ENCODE data around the gene COL9A1. TPM values are rescaled to one million over a fixed set of nuclear protein-coding genes. Genes with fewer than 3 reads are reported as not detected.

The COL9A1 gene
- total and polyA plus RNA-seq, 4 donors = 8.1 to 37.1 (median 34.4) TPM

GRCh38 chr6:70298068-70298467, 4.8 kb downstream of the COL9A1 start:
- Histone ChIP-seq H3K4me1 (ENCODE audit: control insufficient read depth, insufficient read depth, low read length) (no peaks in the 10 kb centered on the region), H3K27ac (ENCODE audit: low read depth, low read length) (no peak overlapping the region), H3K9me3 (ENCODE audit: control insufficient read depth, insufficient read depth, low read length) (no peaks in the 10 kb centered on the region), H3K36me3 (ENCODE audit: control insufficient read depth, insufficient read depth, low read length) (no peaks in the 10 kb centered on the region), H3K27me3 (ENCODE audit: control insufficient read depth, insufficient read depth, low read length) (no peaks in the 10 kb centered on the region), H3K4me3 (ENCODE audit: low read depth, low read length) (no peak overlapping the region)
- no peak for DNase-seq (ENCODE audit: low read depth in 4 of 6, low spot score in 6 of 6)

GRCh38 chr6:70292193-70292592, 10.7 kb downstream of the COL9A1 start:
- peak in 1 of 6 donors; percentile 59 for DNase-seq (ENCODE audit: low read depth in 4 of 6, low spot score in 6 of 6)
- H3K4me3 ChIP-seq (ENCODE audit: low read depth, low read length) = no peak overlapping the region
- no peak overlapping the region for H3K27ac ChIP-seq (ENCODE audit: low read depth, low read length)
- no peaks in the 10 kb centered on the region for H3K4me1 ChIP-seq (ENCODE audit: control insufficient read depth, insufficient read depth, low read length)
- H3K36me3 ChIP-seq (ENCODE audit: control insufficient read depth, insufficient read depth, low read length) = no peaks in the 10 kb centered on the region
- H3K9me3 ChIP-seq (ENCODE audit: control insufficient read depth, insufficient read depth, low read length) = no peaks in the 10 kb centered on the region
- WGBS (ENCODE audit: insufficient coverage) = no CpG with 5 or more reads among the region's 1 CpG
- no peaks in the 10 kb centered on the region for H3K27me3 ChIP-seq (ENCODE audit: control insufficient read depth, insufficient read depth, low read length)

GRCh38 chr6:70289299-70289698, 13.6 kb downstream of the COL9A1 start:
- no CpG with 5 or more reads among the region's 2 CpGs for WGBS (ENCODE audit: insufficient coverage)
- Histone ChIP-seq H3K27me3 (ENCODE audit: control insufficient read depth, insufficient read depth, low read length) (no peaks in the 10 kb centered on the region), H3K27ac (ENCODE audit: low read depth, low read length) (no peak overlapping the region), H3K36me3 (ENCODE audit: control insufficient read depth, insufficient read depth, low read length) (no peaks in the 10 kb centered on the region), H3K9me3 (ENCODE audit: control insufficient read depth, insufficient read depth, low read length) (no peaks in the 10 kb centered on the region), H3K4me1 (ENCODE audit: control insufficient read depth, insufficient read depth, low read length) (no peaks in the 10 kb centered on the region), H3K4me3 (ENCODE audit: low read depth, low read length) (no peak overlapping the region)
- DNase-seq (ENCODE audit: low read depth in 4 of 6, low spot score in 6 of 6) = peak in 1 of 6 donors; percentile 77

GRCh38 chr6:70286905-70287304, 16.0 kb downstream of the COL9A1 start:
- Histone ChIP-seq H3K4me1 (ENCODE audit: control insufficient read depth, insufficient read depth, low read length) (peaks cover 16% of the 10 kb centered on the region), H3K27ac (ENCODE audit: low read depth, low read length) (no peak overlapping the region), H3K36me3 (ENCODE audit: control insufficient read depth, insufficient read depth, low read length) (no peaks in the 10 kb centered on the region), H3K9me3 (ENCODE audit: control insufficient read depth, insufficient read depth, low read length) (no peaks in the 10 kb centered on the region), H3K4me3 (ENCODE audit: low read depth, low read length) (no peak overlapping the region), H3K27me3 (ENCODE audit: control insufficient read depth, insufficient read depth, low read length) (peaks cover 14% of the 10 kb centered on the region)
- 75% methylated on average over 2 of the region's 5 CpGs for WGBS (ENCODE audit: insufficient coverage)
- DNase-seq (ENCODE audit: low read depth in 4 of 6, low spot score in 6 of 6) = no peak

GRCh38 chr6:70285201-70285600, 17.7 kb downstream of the COL9A1 start:
- peaks cover 15% of the 10 kb centered on the region for H3K27me3 ChIP-seq (ENCODE audit: control insufficient read depth, insufficient read depth, low read length)
- H3K4me3 ChIP-seq (ENCODE audit: low read depth, low read length) = no peak overlapping the region
- WGBS (ENCODE audit: insufficient coverage) = no CpG with 5 or more reads among the region's 4 CpGs
- peaks cover 31% of the 10 kb centered on the region for H3K4me1 ChIP-seq (ENCODE audit: control insufficient read depth, insufficient read depth, low read length)
- peak in 2 of 6 donors; percentile 30 to 54 for DNase-seq (ENCODE audit: low read depth in 4 of 6, low spot score in 6 of 6)
- no peaks in the 10 kb centered on the region for H3K9me3 ChIP-seq (ENCODE audit: control insufficient read depth, insufficient read depth, low read length)
- H3K27ac ChIP-seq (ENCODE audit: low read depth, low read length) = no peak overlapping the region
- H3K36me3 ChIP-seq (ENCODE audit: control insufficient read depth, insufficient read depth, low read length) = peaks cover 2% of the 10 kb centered on the region

- peaks cover 2% of the 10 kb centered on the region for H3K36me3 ChIP-seq (ENCODE audit: control insufficient read depth, insufficient read depth, low read length)
- no peak overlapping the region for H3K27ac ChIP-seq (ENCODE audit: low read depth, low read length)
- peak in 2 of 6 donors; percentile 66 to 73 for DNase-seq (ENCODE audit: low read depth in 4 of 6, low spot score in 6 of 6)
- H3K27me3 ChIP-seq (ENCODE audit: control insufficient read depth, insufficient read depth, low read length) = peaks cover 15% of the 10 kb centered on the region
- peak overlapping the region; percentile 49 for H3K4me3 ChIP-seq (ENCODE audit: low read depth, low read length)
- no peaks in the 10 kb centered on the region for H3K9me3 ChIP-seq (ENCODE audit: control insufficient read depth, insufficient read depth, low read length)
- peaks cover 32% of the 10 kb centered on the region for H3K4me1 ChIP-seq (ENCODE audit: control insufficient read depth, insufficient read depth, low read length)
- 2% methylated on average over 23 of the region's 31 CpGs for WGBS (ENCODE audit: insufficient coverage)
These were observed 19.9 kb downstream of the COL9A1 start for GRCh38 chr6:70282919-70283461.

GRCh38 chr6:70282312-70282918, 20.5 kb downstream of the COL9A1 start:
- DNase-seq (ENCODE audit: low read depth in 4 of 6, low spot score in 6 of 6) = peak in 3 of 6 donors; percentile 15 to 70 (median 61)
- peak overlapping the region; percentile 36 for H3K27ac ChIP-seq (ENCODE audit: low read depth, low read length)
- H3K4me3 ChIP-seq (ENCODE audit: low read depth, low read length) = peak overlapping the region; percentile 49
- peaks cover 2% of the 10 kb centered on the region for H3K36me3 ChIP-seq (ENCODE audit: control insufficient read depth, insufficient read depth, low read length)
- H3K4me1 ChIP-seq (ENCODE audit: control insufficient read depth, insufficient read depth, low read length) = peaks cover 32% of the 10 kb centered on the region
- under 1% methylated on average over 27 of the region's 39 CpGs for WGBS (ENCODE audit: insufficient coverage)
- H3K9me3 ChIP-seq (ENCODE audit: control insufficient read depth, insufficient read depth, low read length) = no peaks in the 10 kb centered on the region
- H3K27me3 ChIP-seq (ENCODE audit: control insufficient read depth, insufficient read depth, low read length) = peaks cover 15% of the 10 kb centered on the region

GRCh38 chr6:70281923-70282311, 21.0 kb downstream of the COL9A1 start:
- peaks cover 32% of the 10 kb centered on the region for H3K4me1 ChIP-seq (ENCODE audit: control insufficient read depth, insufficient read depth, low read length)
- peak overlapping the region; percentile 36 for H3K27ac ChIP-seq (ENCODE audit: low read depth, low read length)
- DNase-seq (ENCODE audit: low read depth in 4 of 6, low spot score in 6 of 6) = no peak
- no peaks in the 10 kb centered on the region for H3K9me3 ChIP-seq (ENCODE audit: control insufficient read depth, insufficient read depth, low read length)
- peaks cover 15% of the 10 kb centered on the region for H3K27me3 ChIP-seq (ENCODE audit: control insufficient read depth, insufficient read depth, low read length)
- H3K4me3 ChIP-seq (ENCODE audit: low read depth, low read length) = peak overlapping the region; percentile 49
- peaks cover 2% of the 10 kb centered on the region for H3K36me3 ChIP-seq (ENCODE audit: control insufficient read depth, insufficient read depth, low read length)
- WGBS (ENCODE audit: insufficient coverage) = 40% methylated on average over 2 of the region's 8 CpGs

GRCh38 chr6:70280400-70280853, 22.5 kb downstream of the COL9A1 start:
- 55% methylated on average over 12 of the region's 15 CpGs for WGBS (ENCODE audit: insufficient coverage)
- Histone ChIP-seq H3K4me3 (ENCODE audit: low read depth, low read length) (no peak overlapping the region), H3K27ac (ENCODE audit: low read depth, low read length) (no peak overlapping the region), H3K36me3 (ENCODE audit: control insufficient read depth, insufficient read depth, low read length) (peaks cover 2% of the 10 kb centered on the region), H3K4me1 (ENCODE audit: control insufficient read depth, insufficient read depth, low read length) (peaks cover 32% of the 10 kb centered on the region), H3K9me3 (ENCODE audit: control insufficient read depth, insufficient read depth, low read length) (no peaks in the 10 kb centered on the region), H3K27me3 (ENCODE audit: control insufficient read depth, insufficient read depth, low read length) (peaks cover 15% of the 10 kb centered on the region)
- DNase-seq (ENCODE audit: low read depth in 4 of 6, low spot score in 6 of 6) = peak in 1 of 6 donors; percentile 67

GRCh38 chr6:70277470-70277869, 25.4 kb downstream of the COL9A1 start:
- 100% methylated on average over 2 of the region's 2 CpGs for WGBS (ENCODE audit: insufficient coverage)

More at GRCh38 chr6:70277470-70277869, 25.4 kb downstream of the COL9A1 start:
- peaks cover 2% of the 10 kb centered on the region for H3K36me3 ChIP-seq (ENCODE audit: control insufficient read depth, insufficient read depth, low read length)
- H3K9me3 ChIP-seq (ENCODE audit: control insufficient read depth, insufficient read depth, low read length) = no peaks in the 10 kb centered on the region
- H3K4me3 ChIP-seq (ENCODE audit: low read depth, low read length) = no peak overlapping the region
- no peak overlapping the region for H3K27ac ChIP-seq (ENCODE audit: low read depth, low read length)
- DNase-seq (ENCODE audit: low read depth in 4 of 6, low spot score in 6 of 6) = peak in 1 of 6 donors; percentile 63
- peaks cover 21% of the 10 kb centered on the region for H3K4me1 ChIP-seq (ENCODE audit: control insufficient read depth, insufficient read depth, low read length)
- H3K27me3 ChIP-seq (ENCODE audit: control insufficient read depth, insufficient read depth, low read length) = peaks cover 6% of the 10 kb centered on the region

All from spinal cord (tissue), 10 donors.